B cell (primary cell): Measurements from ENCODE around the gene RAP1GAP. TPM values are rescaled to one million over a fixed set of nuclear protein-coding genes. Genes with fewer than 3 reads are reported as not detected.

ENCODE experiments used
- ATAC-seq: fragments of 200-7000 bp; cut with Tn5 transposase; one replicate; pipeline ENCODE4 v1.10.0; 2021; ENCODE audit warnings: low read depth, mild to moderate bottlenecking, moderate number of reproducible peaks, moderate library complexity
- CTCF ChIA-PET: fragments of 350-600 bp; sonication (Branson Sonifier 250); formaldehyde crosslinking; loops from one replicate; lab custom pipeline; 2021; ENCODE audit warnings: antibody characterized with exemption, inconsistent platforms; lab: Charles Lee
- POLR2A ChIA-PET: fragments of 350-600 bp; sonication (Branson Sonifier 250); formaldehyde crosslinking; loops from one replicate; lab custom pipeline; 2021; ENCODE audit warnings: antibody characterized with exemption; lab: Charles Lee
- DNase-seq: peaks from one replicate; pipeline ENCODE4 v3.0.0; 2013
- H2AFZ ChIP-seq: 2 replicates; pipeline ENCODE4 v1.6.1; 2012; ENCODE audit warnings: mild to moderate bottlenecking, low read depth, low read length; ENCODE audit not compliant: insufficient read depth, poor library complexity, severe bottlenecking
- H3K27ac ChIP-seq, 2 donors: 1 replicate in 1 of 2; 2 replicates in 1 of 2; pipeline ENCODE4 v1.5.1; 2012 to 2013; ENCODE audit warnings: low read length in 2 of 2, mild to moderate bottlenecking in 2 of 2, moderate library complexity in 1 of 2
- H3K27me3 ChIP-seq, 4 experiments: fragments of 200-600 bp in 1 of 4; sonication (generic) in 1 of 4; replicated peaks in 1 of 4; 1 replicate in 2 of 4; 2 replicates in 2 of 4; pipeline versions ENCODE4 v1.6.1 to v1.7.0; 2013 to 2016; ENCODE audit warnings: low read length in 3 of 4, mild to moderate bottlenecking in 2 of 4, mixed read lengths in 1 of 4, moderate library complexity in 1 of 4; ENCODE audit not compliant: insufficient read depth in 4 of 4, control insufficient read depth in 3 of 4; ENCODE audit errors: control extremely low read depth in 1 of 4
- H3K36me3 ChIP-seq, 2 experiments: replicated peaks in 1 of 2; 1 replicate in 1 of 2; 2 replicates in 1 of 2; pipeline versions ENCODE4 v1.6.1 to v1.7.1; 2013; ENCODE audit warnings: low read length in 1 of 2; ENCODE audit not compliant: insufficient read depth in 2 of 2, control insufficient read depth in 1 of 2; ENCODE audit errors: control extremely low read depth in 1 of 2, extremely low read depth in 1 of 2
- H3K4me1 ChIP-seq, 2 donors: fragments of 200-600 bp in 1 of 2; sonication (generic) in 1 of 2; 1 replicate in 1 of 2; 2 replicates in 1 of 2; pipeline versions ENCODE4 v1.5.1 to v1.6.1; 2013 to 2017; ENCODE audit warnings: low read length in 2 of 2; ENCODE audit not compliant: control insufficient read depth in 2 of 2, insufficient read depth in 2 of 2
- H3K4me2 ChIP-seq: replicated peaks from 2 replicates; pipeline ENCODE3; 2012; ENCODE audit warnings: mild to moderate bottlenecking, low read depth, low read length; ENCODE audit not compliant: poor library complexity, severe bottlenecking
- H3K4me3 ChIP-seq, 5 experiments: fragments of 200-600 bp in 1 of 5; sonication (generic) in 1 of 5; 1 replicate in 3 of 5; 2 replicates in 2 of 5; pipeline versions ENCODE4 v1.5.1 to v1.7.0; 2011 to 2016; ENCODE audit warnings: low read length in 4 of 5, mild to moderate bottlenecking in 4 of 5, low read depth in 2 of 5, control low read depth in 1 of 5, moderate library complexity in 1 of 5; ENCODE audit not compliant: insufficient read depth in 1 of 5; ENCODE audit errors: control extremely low read depth in 1 of 5, extremely low read depth in 1 of 5
- H3K79me2 ChIP-seq: fragments of 200-600 bp; sonication (generic); one replicate; pipeline ENCODE4 v1.6.0; 2016; ENCODE audit warnings: low read length; ENCODE audit not compliant: control insufficient read depth, insufficient read depth
- H3K9ac ChIP-seq: fragments of 200-600 bp; sonication (generic); 2 replicates; pipeline ENCODE4 v1.6.1; 2017; ENCODE audit warnings: mild to moderate bottlenecking, low read length, moderate library complexity
- H3K9me3 ChIP-seq, 3 donors: one replicate each; pipeline versions ENCODE4 v1.6.1 to v1.7.1; 2013; ENCODE audit warnings: low read length in 2 of 3; ENCODE audit not compliant: control insufficient read depth in 2 of 3, insufficient read depth in 1 of 3; ENCODE audit errors: control extremely low read depth in 1 of 3
- H4K20me1 ChIP-seq: 2 replicates; pipeline ENCODE4 v1.6.0; 2012; ENCODE audit warnings: mild to moderate bottlenecking, low read length; ENCODE audit not compliant: insufficient read depth, control insufficient read depth, poor library complexity, severe bottlenecking
- H3K27ac Mint-ChIP-seq: one replicate; pipeline ENCODE4 v1.8.0; 2021; ENCODE audit warnings: mixed read lengths
- H3K27me3 Mint-ChIP-seq: one replicate; pipeline ENCODE4 v1.8.0; 2021; ENCODE audit warnings: mixed read lengths
- H3K4me1 Mint-ChIP-seq: one replicate; pipeline ENCODE4 v1.8.0; 2021; ENCODE audit warnings: mixed read lengths
- H3K4me3 Mint-ChIP-seq: one replicate; pipeline ENCODE4 v1.8.0; 2021; ENCODE audit warnings: mixed read lengths
- H3K9me3 Mint-ChIP-seq: one replicate; pipeline ENCODE4 v1.8.0; 2022; ENCODE audit warnings: mixed read lengths; ENCODE audit not compliant: insufficient read depth
- EZH2 ChIP-seq: IDR thresholded peaks from 2 replicates; pipeline ENCODE4 v1.6.1; 2012; ENCODE audit warnings: borderline replicate concordance, low read depth, mild to moderate bottlenecking, moderate library complexity, low read length; ENCODE audit not compliant: insufficient read depth, poor library complexity, severe bottlenecking
- WGBS: methylation state at CpG from one replicate; pipeline ENCODE4 v1.1.5; 2013; ENCODE audit warnings: missing lambda C conversion rate; ENCODE audit not compliant: insufficient coverage; 5-methylcytosine and 5-hydroxymethylcytosine counted together
- intact Hi-C: fragments of 100-400 bp; cut with micrococcal nuclease; formaldehyde crosslinking; loops from one replicate; pipeline ENCODE4 v1.10.0; 2022
- polyA plus RNA-seq: library from polyadenylated mRNA; depleted of rRNA; stranded (reverse); fragments of >200 nt; gene quantifications from 2 replicates; pipeline ENCODE4 v1.2.3, GENCODE V29; 2012
- total RNA-seq, 2 donors: library from RNA; stranded (reverse); fragments of 120-200 nt in 1 of 2; gene quantifications; 1 replicate in 1 of 2; 2 replicates in 1 of 2; pipeline versions ENCODE4 v1.2.3 to v1.2.4, GENCODE V29; 2013 to 2022
- TF ChIP-seq, protein P1 (sequence below): fragments of 200-600 bp; IDR thresholded peaks from one replicate; pipeline ENCODE4 v1.8.0; 2022; ENCODE audit warnings: antibody characterized with exemption, mild to moderate bottlenecking

Gene RAP1GAP
- total and polyA plus RNA-seq, 2 donors (not counting 1 experiment from before 2014, with no cell fraction given), result 0.07 to 0.09 TPM

DNA sequence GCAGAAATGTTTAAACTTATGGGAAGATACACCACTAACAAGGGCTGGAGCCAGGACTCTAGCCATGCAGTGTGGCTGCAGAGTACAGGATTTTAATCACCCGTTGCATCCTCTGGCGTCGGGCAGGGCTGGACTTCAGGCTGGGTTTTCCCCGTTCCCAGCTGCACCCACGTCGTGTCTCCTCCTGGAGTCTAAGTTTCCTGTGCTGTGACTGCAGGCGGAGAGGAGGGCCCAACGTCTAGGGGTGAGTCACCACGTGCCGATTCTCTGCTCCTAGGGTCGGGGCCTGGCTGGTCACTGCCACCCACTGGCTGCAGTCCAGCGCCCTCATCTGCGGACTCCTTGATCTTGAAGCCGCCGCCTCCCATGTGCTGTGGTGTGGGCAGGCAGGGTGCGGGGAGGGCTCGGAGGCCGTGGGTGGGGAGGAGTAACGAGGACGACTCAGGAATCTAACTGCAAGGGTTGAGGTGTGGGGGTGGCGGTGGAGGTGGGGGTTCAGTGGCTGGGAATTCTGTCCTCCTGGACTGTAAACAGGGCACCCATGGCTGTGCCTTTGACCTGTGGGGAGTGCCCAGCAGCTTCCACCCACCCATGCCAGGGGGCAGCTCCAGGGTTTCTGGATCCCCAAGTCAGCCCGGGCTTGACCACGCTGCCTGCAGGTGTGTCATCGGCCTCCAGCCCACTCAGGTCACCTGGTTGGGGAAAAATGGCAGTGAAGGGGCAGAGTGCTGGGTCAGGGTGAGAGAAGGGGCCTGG, 82.1 kb downstream of the RAP1GAP start:
- Histone ChIP-seq H3K79me2 (no peaks in the 10 kb centered on the region), H3K9me3 (no peaks in the 10 kb centered on the region), H3K9ac (no peak overlapping the region), H3K27me3 (peaks cover 0 to 2% (median 0%) of the 10 kb centered on the region in 4 experiments), H2AFZ (no peak overlapping the region), H3K4me1 (no peaks in the 10 kb centered on the region), H3K27ac (no peak overlapping the region), H3K36me3 (no peaks in the 10 kb centered on the region), H3K4me3 (no peak overlapping the region), H4K20me1 (no peaks in the 10 kb centered on the region), H3K4me2 (no peak overlapping the region)
- TF ChIP-seq, protein P1, sequence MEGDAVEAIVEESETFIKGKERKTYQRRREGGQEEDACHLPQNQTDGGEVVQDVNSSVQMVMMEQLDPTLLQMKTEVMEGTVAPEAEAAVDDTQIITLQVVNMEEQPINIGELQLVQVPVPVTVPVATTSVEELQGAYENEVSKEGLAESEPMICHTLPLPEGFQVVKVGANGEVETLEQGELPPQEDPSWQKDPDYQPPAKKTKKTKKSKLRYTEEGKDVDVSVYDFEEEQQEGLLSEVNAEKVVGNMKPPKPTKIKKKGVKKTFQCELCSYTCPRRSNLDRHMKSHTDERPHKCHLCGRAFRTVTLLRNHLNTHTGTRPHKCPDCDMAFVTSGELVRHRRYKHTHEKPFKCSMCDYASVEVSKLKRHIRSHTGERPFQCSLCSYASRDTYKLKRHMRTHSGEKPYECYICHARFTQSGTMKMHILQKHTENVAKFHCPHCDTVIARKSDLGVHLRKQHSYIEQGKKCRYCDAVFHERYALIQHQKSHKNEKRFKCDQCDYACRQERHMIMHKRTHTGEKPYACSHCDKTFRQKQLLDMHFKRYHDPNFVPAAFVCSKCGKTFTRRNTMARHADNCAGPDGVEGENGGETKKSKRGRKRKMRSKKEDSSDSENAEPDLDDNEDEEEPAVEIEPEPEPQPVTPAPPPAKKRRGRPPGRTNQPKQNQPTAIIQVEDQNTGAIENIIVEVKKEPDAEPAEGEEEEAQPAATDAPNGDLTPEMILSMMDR, result no peak
- no peak for TF ChIP-seq EZH2
- Mint-ChIP-seq H3K27ac (no peak overlapping the region), H3K9me3 (no peaks in the 10 kb centered on the region), H3K27me3 (peaks cover 34% of the 10 kb centered on the region), H3K4me3 (no peak overlapping the region), H3K4me1 (no peaks in the 10 kb centered on the region)
- ATAC-seq (no peak), DNase-seq (no peak)
- WGBS, result 66% methylated on average over 23 of the region's 24 CpGs
- POLR2A ChIA-PET, result no interaction called here
- intact Hi-C loops, result no loop called here
- CTCF ChIA-PET, result no interaction called here

- ATAC-seq, result no peak
- Histone ChIP-seq H3K27ac (no peak overlapping the region), H3K4me2 (no peak overlapping the region), H3K27me3 (peaks cover 0 to 2% (median 0%) of the 10 kb centered on the region in 4 experiments), H4K20me1 (no peaks in the 10 kb centered on the region), H3K4me3 (no peak overlapping the region), H3K9me3 (no peaks in the 10 kb centered on the region), H3K9ac (no peak overlapping the region), H2AFZ (no peak overlapping the region), H3K36me3 (no peaks in the 10 kb centered on the region), H3K4me1 (no peaks in the 10 kb centered on the region), H3K79me2 (no peaks in the 10 kb centered on the region)
- WGBS, result 82% methylated on average over 12 of the region's 12 CpGs
- Mint-ChIP-seq H3K27me3 (peaks cover 31% of the 10 kb centered on the region), H3K9me3 (no peaks in the 10 kb centered on the region), H3K27ac (no peak overlapping the region), H3K4me1 (no peaks in the 10 kb centered on the region), H3K4me3 (no peak overlapping the region)
- intact Hi-C loops, result no loop called here
- no peak for DNase-seq
- ChIA-PET POLR2A (no interaction called here), CTCF (no interaction called here)
- TF ChIP-seq, protein P1, result no peak
- no peak for TF ChIP-seq EZH2
Observed at GRCh38 chr1:21586222-21586621, 82.9 kb downstream of the RAP1GAP start.
